HG03139 (cell line): Measurements from ENCODE around the gene THSD4.

Experiments
- ATAC-seq: cut with Tn5 transposase; IDR thresholded peaks from one replicate; pipeline ENCODE4 v1.9.1; 2021; ENCODE audit not compliant: unreplicated experiment

Gene THSD4

GRCh38 chr15:71114887-71115566 is at the start of gene THSD4:
Gene THSD4, plus strand, starts transcription at chr15:71115471.
- ATAC-seq, result peak; percentile 77

- no peak for ATAC-seq
These were observed 48.3 kb upstream of the THSD4 start for GRCh38 chr15:71066983-71067382.

DNA sequence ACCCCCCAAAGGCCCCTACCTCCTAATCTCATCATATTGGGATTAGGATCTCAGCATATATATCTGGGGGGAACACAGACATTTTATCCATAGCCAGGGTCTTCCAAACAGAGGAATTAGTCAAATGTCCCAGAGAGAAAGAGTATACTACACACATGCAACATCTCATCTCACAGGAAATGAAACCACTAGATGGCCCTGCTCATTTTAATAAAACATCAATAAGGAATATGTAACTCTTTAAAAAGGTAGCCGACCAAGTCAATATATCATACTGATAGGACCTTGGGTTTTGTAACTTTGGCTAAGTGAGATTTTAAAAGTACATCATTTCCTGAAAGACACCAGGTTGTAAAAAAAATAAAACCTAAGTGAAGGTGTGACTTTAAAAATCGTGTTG is 45.6 kb upstream of the THSD4 start:
- ATAC-seq, result no peak

DNA sequence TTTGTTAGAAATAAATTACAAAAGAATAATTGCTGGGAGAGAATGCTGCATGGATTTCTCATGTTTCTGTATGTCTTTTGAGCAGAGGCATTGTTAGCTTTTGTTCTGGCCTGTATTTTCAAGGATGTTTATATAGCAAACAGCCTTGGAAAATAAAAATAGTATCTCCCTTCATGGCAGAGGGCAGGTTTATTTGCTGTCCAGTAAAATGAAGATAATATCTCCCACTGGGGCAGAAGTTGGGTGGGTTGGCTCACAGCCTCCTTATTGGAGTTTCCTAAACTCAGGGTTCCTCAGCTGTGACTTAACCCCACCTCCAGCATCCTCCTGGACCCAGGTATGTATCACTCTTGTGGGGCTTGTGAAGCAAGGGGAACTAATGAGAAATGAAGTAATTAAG is 43.7 kb upstream of the THSD4 start:
- ATAC-seq, result no peak

- no peak for ATAC-seq
These were observed 42.8 kb upstream of the THSD4 start for GRCh38 chr15:71072423-71072822.

DNA sequence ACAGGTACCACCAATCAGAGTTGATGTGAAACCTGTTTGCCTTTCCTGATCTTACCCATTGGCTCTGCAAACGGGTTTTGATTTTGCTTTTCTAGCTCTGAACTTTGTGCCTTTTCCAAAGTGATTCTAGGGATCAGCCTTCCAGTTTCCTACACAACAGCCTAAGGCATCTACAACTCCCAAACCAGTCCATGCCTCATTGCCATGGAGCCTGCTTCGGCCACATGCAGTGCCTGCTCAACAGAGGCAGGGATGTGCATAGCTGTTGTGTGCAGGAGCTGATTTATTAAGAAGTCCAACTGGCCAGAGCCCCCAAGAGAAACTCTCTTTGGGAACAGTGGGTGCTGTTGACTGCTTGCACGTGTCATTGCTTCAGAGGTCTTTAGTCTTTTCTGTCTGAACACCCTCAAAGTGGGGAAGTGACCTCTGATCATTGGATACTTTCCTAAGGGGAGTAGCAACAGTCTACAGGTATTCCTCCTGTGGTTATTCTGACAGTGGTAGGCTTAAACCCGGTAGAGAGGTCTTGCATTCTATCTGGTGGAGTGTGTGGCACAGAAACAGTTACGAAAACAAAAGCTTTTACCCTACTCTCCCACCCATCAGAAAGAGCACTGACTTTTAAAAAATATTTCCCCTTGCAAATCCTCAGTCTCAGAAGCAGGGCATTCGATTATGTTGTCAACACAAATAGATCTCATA is 36.6 kb upstream of the THSD4 start:
- ATAC-seq, result no peak

DNA sequence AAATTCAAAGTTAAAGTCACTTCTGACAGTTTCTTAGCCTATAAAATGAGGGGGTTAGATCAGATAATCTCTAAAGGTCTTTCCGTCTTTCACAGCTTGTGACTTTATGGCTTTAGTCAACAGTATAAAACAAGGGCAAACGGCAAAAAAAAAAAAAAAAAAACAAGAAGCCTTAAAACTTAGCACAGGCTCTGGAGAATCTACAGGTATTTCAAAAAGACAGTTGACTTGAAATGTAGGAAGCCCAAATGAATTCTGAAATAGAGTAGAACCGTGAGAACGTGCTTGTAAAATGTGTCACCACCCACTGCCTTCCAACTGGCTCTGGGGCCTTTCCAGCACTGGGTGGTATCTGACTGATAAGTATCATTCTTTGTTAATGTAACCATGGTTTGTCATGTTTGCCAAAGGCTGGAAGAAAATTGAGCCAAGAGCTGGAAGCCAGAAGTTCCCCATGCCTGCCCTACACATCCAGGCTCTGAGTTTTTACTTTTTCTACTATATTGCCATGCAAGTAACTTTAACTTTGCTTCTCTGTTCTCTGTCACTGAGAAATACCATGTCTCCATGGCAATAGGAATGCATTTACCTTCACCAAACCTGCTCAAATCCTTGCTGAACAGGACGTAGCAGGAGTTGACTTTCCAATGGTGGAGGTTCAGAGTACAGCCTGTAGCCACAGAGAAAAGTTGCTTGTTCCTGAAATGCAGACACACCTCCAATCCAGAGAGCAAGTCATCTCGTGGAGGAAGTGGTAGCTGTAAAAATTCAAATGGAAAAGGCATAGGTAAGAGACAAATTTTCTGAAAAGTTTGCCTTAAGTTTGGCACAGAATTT is 35.8 kb upstream of the THSD4 start:
- no peak for ATAC-seq

DNA sequence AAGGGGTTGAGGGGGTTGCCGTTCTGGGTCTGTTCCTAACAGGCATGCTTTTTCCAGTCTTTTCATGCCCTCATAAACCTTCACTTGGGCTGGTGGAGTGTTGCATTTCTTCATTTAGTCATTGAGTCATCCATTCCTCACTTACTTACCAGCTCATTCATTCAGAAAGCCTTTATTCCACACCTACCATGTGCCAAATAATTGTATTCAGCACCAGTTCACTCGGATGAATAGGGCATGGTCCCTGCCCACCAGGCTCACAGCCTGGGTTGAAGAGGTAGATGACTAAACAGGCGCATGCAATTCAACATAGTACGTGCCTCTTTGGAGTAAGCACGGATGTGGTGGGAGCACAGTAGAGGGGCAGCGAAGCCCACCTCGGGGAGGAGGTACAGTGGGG is 35.1 kb upstream of the THSD4 start:
- no peak for ATAC-seq

GRCh38 chr15:71080705-71081104 is 34.6 kb upstream of the THSD4 start:
- no peak for ATAC-seq

DNA sequence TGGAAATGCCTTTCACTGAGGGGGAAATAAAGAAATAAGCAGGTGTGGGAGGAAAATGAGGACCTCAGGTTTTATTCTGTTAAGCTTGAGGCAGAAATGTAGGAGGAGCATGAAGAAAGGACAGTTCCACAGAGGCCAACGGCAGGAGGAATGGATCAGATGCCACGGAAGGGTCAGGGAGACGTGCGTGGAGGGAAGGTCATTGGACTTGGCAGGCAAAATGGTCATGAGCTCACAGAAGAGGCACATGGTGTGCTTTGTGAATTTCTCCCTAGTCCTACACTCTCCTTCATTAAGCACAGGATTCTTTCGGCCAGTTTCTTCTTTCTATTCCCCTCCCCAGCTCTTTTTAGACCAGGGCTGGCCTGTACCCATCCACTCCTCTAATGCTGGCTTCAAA is 32.5 kb upstream of the THSD4 start:
- no peak for ATAC-seq

DNA sequence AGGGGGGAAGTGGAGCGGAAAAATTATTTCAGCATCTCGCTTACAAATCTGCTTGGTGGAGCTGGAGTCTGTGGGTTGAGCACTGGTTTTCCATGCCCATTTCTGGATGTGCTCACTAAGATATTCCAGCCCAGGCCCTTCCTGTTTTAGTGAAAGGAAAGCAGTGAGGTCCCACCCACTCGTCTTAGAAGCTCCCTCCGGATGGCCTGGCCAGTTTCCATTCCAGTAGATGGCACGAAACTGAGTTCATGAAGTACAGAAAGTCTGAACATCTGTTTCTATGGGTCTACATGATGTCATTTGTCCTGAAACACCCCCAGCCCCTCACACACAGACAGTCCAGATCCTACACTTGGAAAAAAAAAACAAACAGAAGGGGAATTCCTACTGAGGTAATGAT is 31.9 kb upstream of the THSD4 start:
- ATAC-seq, result no peak

- ATAC-seq, result no peak
These were observed 31.0 kb upstream of the THSD4 start for GRCh38 chr15:71084264-71084663.

GRCh38 chr15:71085809-71086208 is 29.5 kb upstream of the THSD4 start:
- ATAC-seq, result no peak

GRCh38 chr15:71088155-71088554 is 27.1 kb upstream of the THSD4 start:
- no peak for ATAC-seq

DNA sequence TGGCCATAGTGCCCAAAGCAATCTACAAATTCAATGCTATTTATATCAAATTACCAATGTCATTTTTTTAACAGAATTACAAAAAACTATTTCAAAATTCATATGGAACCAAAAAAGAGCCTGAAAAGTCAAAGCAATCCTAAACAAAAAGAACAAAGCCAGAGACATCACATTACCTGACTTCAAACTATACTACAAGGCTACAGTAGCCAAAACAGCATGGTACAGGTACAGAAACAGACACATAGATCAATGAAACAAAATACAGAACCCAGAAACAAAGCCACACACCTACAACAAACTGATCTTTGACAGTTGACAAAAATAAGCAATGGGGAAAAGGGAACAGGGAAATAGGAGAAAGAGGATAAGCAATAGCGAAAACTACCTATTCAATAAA is 26.6 kb upstream of the THSD4 start:
- ATAC-seq, result no peak

DNA sequence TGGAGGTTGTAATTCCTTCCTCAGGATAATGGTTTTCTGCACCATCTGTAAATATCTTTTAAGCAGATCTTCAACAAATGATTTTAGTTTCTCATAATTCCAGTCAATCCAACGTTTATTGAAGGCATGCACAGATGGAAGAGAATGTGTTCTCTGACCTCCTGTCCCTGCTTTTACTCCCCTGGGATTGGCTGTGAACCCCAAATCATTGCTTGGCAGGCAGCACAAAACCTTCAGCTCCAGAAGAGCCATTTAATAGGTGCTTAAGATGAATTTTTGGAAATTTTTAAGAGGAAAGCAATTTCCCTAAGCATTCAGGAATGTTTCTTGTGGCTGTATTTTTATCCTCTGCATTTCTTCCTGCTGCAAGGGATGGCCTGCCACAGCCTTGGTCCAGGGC is 25.5 kb upstream of the THSD4 start:
- ATAC-seq, result no peak

GRCh38 chr15:71091601-71092000 is 23.7 kb upstream of the THSD4 start:
- no peak for ATAC-seq

DNA sequence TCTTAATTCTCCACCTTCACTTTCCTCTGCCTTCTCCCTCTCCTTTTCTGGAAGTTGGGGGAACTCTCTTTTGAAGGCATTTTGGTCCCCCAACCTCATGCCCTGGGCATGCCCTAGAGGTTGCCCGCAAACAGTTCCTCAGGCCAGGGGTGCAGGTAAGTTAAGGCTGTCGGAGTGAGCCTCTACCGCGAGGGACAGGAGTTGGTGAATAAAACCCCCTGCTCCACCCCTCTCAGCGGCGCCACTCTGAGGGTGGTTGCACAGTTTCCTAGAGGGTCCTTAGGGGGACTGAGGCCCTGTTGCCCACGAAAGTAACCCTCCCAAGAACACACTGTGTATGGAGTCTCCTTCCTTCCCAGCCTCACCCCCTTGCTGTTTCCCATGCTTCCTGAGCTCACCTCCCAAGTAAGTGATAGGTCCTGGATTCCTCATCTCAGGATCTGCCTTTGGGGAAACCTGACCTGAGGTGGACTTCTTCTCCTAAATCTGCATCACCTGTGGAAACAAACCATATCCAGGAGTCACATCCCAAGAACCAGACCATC is 23.1 kb upstream of the THSD4 start:
- ATAC-seq, result no peak

- ATAC-seq, result no peak
These were observed 21.9 kb upstream of the THSD4 start for GRCh38 chr15:71093054-71094024.

DNA sequence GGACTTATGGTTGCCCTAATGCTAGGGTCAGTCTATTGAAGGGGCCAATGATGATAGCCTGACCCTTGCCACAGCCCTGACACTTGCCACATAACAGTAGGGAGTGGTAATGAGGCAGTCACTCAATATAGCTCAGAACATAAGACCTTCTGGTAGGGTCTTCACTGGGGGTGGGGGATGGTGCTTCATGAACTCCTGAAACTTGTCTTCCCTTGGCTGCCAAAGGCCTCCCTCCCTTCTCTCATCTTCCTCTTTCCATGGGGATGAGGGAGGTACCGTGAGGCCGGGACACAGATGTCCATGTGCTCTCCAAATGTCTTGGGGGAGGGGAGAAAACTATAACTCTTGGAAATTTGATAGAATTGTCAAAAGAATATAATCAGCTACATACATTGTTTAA is 21.1 kb upstream of the THSD4 start:
- no peak for ATAC-seq

DNA sequence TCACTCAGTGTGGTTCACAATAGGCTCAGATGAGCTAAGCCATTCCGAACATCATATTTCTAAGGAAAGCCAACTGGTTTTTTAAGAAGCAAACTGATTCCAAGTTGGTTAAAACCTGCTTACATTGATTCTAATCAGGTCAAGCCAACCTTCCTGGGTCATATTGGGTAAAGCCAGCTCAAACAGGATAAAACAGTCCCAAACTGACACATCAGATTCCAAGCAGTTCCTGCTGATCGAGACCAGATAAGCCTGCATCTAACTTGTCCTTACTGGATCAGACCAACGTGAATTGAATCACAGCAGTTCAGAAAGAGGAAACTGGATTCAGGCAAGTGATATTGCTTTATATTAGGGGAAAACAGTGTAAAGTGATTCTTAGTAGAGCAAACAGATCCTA is 18.6 kb upstream of the THSD4 start:
- ATAC-seq, result no peak
